HEK293 (cell line): ENCODE data around the gene NR3C2.

Experiments
- CTCF ChIA-PET: fragments of 350-600 bp; formaldehyde crosslinking; extraction: SDS; loops from one replicate; lab custom pipeline; 2021; ENCODE audit warnings: antibody characterized with exemption; lab: Yijun Ruan, JAX
- POLR2A ChIA-PET: fragments of 300-600 bp; formaldehyde crosslinking; extraction: SDS; loops from one replicate; lab custom pipeline; 2020; ENCODE audit warnings: antibody characterized with exemption, inconsistent platforms; lab: Yijun Ruan, JAX
- H3K27ac ChIP-seq: fragments of 200-500 bp; sonication (Bioruptor generic); 2 replicates; pipeline ENCODE4 v1.5.1; 2014; ENCODE audit warnings: low read depth, low read length, control low read depth, inconsistent platforms; ENCODE audit errors: extremely low read depth
- H3K36me3 ChIP-seq, 2 experiments: fragments of 200-500 bp in 1 of 2; sonication (Bioruptor generic) in 1 of 2; 1 replicate in 1 of 2; 2 replicates in 1 of 2; pipeline ENCODE4 v1.5.1; 2014 to 2017; ENCODE audit warnings: inconsistent platforms in 2 of 2, low read length in 2 of 2; ENCODE audit not compliant: control insufficient read depth in 2 of 2, insufficient read depth in 1 of 2
- H3K4me1 ChIP-seq: fragments of 200-500 bp; sonication (Bioruptor generic); 2 replicates; pipeline ENCODE4 v1.5.1; 2014; ENCODE audit warnings: mild to moderate bottlenecking, low read length, inconsistent platforms; ENCODE audit not compliant: control insufficient read depth, insufficient read depth
- H3K4me3 ChIP-seq: 2 replicates; pipeline ENCODE4 v1.5.1; 2011; ENCODE audit warnings: low read depth, mild to moderate bottlenecking, control low read depth, low read length, moderate library complexity
- H3K9me3 ChIP-seq: fragments of 200-500 bp; sonication (Bioruptor generic); 2 replicates; pipeline ENCODE4 v1.5.1; 2014; ENCODE audit warnings: low read depth, low read length, inconsistent platforms; ENCODE audit not compliant: control insufficient read depth, insufficient read depth
- PRDM10 ChIP-seq: fragments of 450-650 bp; formaldehyde crosslinking; IDR thresholded peaks from 2 replicates; pipeline ENCODE4 v1.5.1; 2016; ENCODE audit warnings: missing biosample characterization, missing genetic modification characterization
- TSHZ1 ChIP-seq: fragments of 450-650 bp; formaldehyde crosslinking; IDR thresholded peaks from 2 replicates; pipeline ENCODE4 v1.5.1; 2016; ENCODE audit warnings: missing biosample characterization, missing genetic modification characterization, borderline replicate concordance
- ZFP69B ChIP-seq: fragments of 450-650 bp; formaldehyde crosslinking; IDR thresholded peaks from 2 replicates; pipeline ENCODE4 v1.5.1; 2016; ENCODE audit warnings: missing biosample characterization, missing genetic modification characterization
- ZNF239 ChIP-seq: fragments of 450-650 bp; formaldehyde crosslinking; IDR thresholded peaks from 2 replicates; pipeline ENCODE4 v1.5.1; 2016; ENCODE audit warnings: missing biosample characterization, missing genetic modification characterization
- ZNF404 ChIP-seq: fragments of 450-650 bp; formaldehyde crosslinking; IDR thresholded peaks from 2 replicates; pipeline ENCODE4 v1.5.1; 2017; ENCODE audit warnings: missing biosample characterization, missing genetic modification characterization
- ZNF514 ChIP-seq: fragments of 450-650 bp; formaldehyde crosslinking; IDR thresholded peaks from 2 replicates; pipeline ENCODE4 v1.5.1; 2016; ENCODE audit warnings: missing biosample characterization, missing genetic modification characterization
- ZNF645 ChIP-seq: fragments of 450-650 bp; formaldehyde crosslinking; IDR thresholded peaks from 2 replicates; pipeline ENCODE4; 2016; ENCODE audit warnings: missing biosample characterization, missing genetic modification characterization
- ZNF670 ChIP-seq: fragments of 450-650 bp; formaldehyde crosslinking; IDR thresholded peaks from 2 replicates; pipeline ENCODE4 v1.5.1; 2016; ENCODE audit warnings: missing biosample characterization, missing genetic modification characterization, low read depth
- ZSCAN5A ChIP-seq: fragments of 450-650 bp; formaldehyde crosslinking; IDR thresholded peaks from 2 replicates; pipeline ENCODE4 v1.5.1; 2016; ENCODE audit warnings: missing biosample characterization, missing genetic modification characterization

The NR3C2 gene

GRCh38 chr4:148330724-148331123, 111.5 kb downstream of the NR3C2 start:
- ChIA-PET CTCF (no interaction called here), POLR2A (no interaction called here)
- H3K27ac ChIP-seq = no peak overlapping the region

More at GRCh38 chr4:148330724-148331123, 111.5 kb downstream of the NR3C2 start:
- TF ChIP-seq ZNF404 (no peak), PRDM10 (tag by site-specific recombination) (no peak), ZNF670 (tag by site-specific recombination) (no peak), ZFP69B (no peak), TSHZ1 (tag by site-specific recombination) (no peak), ZNF645 (tag by site-specific recombination) (no peak), ZNF239 (tag by site-specific recombination) (no peak), ZNF514 (tag by site-specific recombination) (no peak), ZSCAN5A (tag by site-specific recombination) (no peak)
- TF ChIP-seq, all 188 proteins: peak for 0
- no peaks in the 10 kb centered on the region for H3K9me3 ChIP-seq
- no peaks in the 10 kb centered on the region for H3K36me3 ChIP-seq
- no peak overlapping the region for H3K4me3 ChIP-seq
- no peaks in the 10 kb centered on the region for H3K4me1 ChIP-seq
